CD4-positive, alpha-beta T cell treated with Interleukin-12 subunit alpha and Interleukin-12 subunit beta, for 1 hour (primary cell): ENCODE results near the gene ERF.

Experiments
- DNase-seq: peaks from one replicate; pipeline ENCODE4 v3.0.0-alpha.2; 2020

Gene ERF

GRCh38 chr19:42252365-42253244, 2.3 kb downstream of the ERF start:
- peak; percentile 31 for DNase-seq

GRCh38 chr19:42251572-42252358, 3.2 kb downstream of the ERF start:
- DNase-seq, result no peak

DNA sequence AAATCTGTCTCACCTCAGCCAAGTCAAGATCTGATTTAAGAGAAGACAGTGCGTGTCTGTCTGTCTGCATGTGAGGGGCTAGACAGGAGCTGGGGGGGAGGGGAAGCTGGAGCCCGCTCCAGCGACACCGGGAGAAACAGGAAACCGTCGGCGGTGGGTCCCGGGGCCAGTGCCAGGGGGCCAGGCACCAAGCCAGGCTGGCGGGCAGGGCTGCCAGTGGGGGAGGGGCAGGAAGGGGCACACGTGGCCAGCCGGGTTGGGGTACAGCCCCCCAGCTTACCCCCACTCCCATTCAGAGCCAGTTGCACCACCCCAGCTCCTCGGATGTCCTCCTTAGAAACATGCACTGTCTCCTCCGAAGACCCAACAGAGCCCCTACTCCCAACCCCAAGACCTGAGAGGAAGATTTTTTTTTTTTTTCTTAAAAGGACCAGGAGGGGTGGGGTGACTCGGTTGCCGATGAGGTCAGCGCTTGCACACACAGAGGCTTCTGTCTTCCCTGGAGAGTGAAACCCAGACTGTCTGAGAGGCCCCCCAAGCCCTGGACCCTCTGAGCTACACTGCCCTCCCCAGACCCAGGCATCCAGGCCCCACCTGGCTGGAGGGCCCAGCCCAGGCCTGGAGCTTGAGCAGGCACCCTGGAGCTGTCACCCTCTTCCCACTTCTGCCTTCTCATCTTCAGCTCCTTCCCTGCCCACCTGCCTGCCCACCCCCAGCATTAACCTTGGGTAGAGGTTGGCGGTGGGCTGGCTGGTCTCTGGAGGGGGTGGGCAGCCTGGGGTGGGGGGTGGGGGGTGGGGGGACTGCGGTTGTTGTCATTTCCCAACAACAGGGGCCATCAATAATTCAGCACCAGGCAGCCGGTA, 4.0 kb downstream of the ERF start:
- DNase-seq, result peak; percentile 28

DNA sequence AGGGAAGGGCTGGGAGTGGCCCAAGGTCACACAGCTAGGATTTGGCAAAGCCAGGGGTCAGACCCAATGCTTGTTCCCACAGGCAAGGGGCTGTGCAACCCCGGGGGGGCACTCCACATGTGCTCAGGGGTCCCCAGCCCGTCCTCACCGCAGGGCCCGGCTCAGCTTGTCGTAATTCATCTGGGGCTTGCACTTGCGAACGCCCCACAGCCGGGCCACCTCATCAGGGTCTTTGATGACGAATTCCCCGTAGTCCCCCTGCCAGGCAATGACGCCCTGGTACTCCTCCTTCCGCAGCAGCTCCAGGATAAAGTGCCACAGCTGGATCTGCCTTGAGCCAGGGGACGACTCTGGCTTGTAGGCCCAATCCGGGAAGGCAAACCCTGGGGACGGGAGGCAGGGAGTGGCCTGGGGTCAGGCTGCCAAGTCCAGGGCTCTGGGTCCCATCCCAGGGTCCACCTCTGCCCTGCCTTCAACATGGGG, 4.7 kb downstream of the ERF start:
- peak; percentile 19 for DNase-seq

DNA sequence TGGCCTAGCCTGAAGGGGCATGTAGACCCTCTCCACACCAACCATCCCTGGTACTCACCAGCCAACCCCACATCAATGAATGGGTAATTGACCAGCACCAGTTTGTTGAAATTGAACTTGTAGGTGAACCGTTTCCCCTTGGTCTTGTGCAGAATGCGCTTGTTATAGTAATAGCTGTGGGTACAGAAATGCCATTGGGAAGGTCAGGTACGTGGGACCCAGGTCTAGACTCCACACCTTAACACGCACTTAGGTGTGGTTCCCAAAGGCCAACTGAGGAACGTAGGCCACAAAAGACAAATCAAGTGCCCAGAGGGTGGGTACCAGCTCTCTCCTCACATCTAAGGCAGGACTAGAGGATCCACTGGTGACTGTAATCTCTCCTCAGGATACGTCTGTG, 5.2 kb downstream of the ERF start:
- DNase-seq, result peak; percentile 18

DNA sequence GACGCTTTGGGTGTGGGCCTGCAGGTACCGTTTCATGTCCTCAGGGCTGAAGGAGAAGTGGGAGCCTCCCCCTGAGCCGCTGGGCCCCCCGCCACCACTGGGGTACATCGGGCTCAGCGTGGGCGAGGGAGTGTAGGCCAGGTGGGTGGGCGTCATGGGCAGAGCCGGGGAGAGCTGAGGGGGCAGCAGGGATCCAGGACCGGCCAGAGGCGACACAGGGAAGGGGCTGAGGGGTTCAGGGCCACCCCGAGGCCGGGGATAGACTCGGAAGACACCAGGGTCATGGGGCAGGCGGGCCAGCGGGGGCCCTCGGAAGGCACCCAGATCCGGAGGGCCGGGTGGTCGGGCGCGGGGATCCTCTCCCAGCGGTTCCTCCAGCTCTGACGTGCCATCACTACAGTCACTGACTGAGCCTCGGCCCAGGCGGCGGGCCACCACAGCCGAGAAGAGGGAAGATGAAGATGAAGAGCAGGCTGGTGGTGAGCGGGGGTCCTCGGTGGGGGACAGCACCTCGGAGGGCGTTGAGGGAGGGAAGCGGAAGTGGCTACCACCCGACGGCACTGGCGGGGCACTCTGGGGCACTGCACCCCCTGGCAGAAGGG, 5.7 kb downstream of the ERF start:
- DNase-seq, result peak; percentile 32

DNA sequence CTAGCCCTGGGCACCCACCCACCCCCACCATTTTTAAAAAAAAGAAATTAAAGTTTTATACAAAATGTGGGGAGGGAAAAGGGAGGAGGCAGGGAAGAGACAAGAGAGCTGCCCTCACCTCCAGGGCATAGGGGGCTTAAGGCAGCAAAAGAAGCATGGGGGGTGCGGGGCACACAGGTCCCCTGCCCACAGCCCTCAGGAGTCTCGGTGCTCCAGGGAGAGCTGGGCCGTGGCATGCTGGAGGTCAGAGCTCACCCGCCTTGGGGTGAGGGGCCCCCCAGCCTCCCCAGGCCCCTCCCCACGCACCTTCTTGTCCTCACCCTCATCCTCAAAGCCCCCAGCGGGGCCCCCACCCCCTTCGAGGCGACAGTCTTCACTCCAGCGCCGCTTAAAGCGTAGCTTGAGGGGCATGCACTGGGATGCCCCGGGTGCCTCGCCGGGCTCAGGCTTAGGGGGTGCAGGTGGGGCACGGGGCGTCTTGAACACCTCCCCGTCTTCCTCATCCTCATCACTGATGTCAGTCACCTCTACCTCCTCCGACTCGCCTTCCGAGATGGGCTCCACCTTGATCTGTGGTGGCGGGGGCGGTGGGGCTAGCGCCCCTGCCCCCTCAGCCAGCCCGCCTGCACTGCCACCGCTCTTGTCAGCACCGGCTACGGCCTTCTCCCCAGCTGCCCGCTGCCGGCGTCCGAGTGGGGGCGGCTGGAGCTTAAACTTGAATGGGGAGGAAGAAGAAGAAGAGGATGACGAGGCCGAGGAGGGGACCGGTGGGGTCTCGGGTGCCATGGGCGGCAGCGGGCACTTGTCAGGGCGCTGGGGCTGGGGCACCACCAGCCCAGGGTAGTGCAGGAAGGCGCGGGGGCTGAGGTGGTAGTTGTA, 6.4 kb downstream of the ERF start:
- peak; percentile 36 for DNase-seq

DNA sequence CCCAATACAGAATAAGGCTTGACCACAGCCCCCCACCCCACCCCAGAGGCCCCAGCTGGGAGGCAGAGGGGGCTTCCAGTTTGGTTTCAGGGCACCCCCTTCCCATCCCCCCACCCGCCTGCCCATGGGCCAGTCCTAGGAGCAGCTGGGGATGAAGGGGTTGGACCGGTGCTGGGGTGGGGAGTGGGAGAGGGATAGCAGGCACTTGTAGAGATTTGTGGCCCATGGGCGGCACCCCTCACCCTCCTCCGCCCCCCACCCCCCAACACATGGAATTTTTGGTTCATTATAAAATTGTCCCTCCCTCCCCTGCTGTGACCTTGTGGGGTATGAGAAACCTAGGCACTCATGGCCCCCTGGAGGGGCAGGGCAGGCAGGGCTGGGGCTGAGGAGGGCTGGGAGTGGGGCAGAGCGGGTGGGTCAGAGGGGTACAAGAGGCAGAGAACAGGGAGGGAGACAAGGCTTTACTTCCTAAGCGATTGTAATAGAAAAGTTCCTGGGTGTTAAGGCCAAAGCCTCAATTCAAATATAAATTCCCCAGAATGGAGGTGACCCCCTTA, 7.2 kb downstream of the ERF start:
- DNase-seq, result peak; percentile 36

GRCh38 chr19:42246922-42247639, 7.8 kb downstream of the ERF start:
- peak; percentile 49 for DNase-seq

DNA sequence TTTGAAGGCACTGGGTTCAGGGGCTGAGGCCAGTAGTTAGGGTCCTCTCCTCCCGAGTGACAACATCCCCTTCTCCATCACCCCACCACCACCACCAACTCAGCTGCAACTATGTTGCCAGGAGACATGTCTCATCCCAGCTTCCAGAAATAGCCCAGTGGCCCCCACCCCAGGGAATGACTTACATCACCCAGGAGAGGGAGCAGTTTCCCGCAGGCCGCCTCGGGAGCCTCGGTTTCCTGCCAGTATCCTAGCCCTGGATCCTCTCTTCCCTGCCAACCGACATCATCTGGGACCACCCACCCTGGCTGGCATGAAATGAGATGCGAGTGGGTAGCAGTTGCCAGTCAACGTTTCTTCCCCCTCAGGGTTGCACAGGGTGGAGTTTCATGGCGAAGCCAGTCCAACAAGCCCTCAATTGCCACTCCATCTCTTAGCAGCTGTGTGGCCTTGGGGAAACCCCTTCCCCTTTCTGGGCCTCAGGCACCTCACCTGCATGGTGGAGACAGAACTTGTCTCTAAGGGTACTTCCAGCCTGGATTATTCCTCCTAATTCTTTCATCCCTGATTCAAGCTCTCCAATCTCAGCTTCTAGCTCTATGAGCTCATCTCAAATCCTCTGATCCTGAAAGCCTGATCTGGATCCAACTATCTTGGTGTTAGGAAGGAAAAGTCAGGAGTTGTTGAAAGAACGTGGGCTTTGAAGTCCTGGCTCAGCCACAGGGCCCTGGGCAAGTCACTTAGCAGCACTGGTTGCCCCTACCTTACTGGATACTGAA, 8.6 kb downstream of the ERF start:
- DNase-seq, result peak; percentile 60

- no peak for DNase-seq
Measured at GRCh38 chr19:42245231-42245630, 9.7 kb downstream of the ERF start.

- peak; percentile 94 for DNase-seq
Measured at GRCh38 chr19:42244347-42245220, 10.3 kb downstream of the ERF start.

GRCh38 chr19:42242512-42243409, 12.2 kb downstream of the ERF start, which contains the start of gene GSK3A:
GSK3A (minus strand) TSS chr19:42242602; CDS start chr19:42242465, 137 bp downstream.
- DNase-seq, result peak; percentile 97

DNA sequence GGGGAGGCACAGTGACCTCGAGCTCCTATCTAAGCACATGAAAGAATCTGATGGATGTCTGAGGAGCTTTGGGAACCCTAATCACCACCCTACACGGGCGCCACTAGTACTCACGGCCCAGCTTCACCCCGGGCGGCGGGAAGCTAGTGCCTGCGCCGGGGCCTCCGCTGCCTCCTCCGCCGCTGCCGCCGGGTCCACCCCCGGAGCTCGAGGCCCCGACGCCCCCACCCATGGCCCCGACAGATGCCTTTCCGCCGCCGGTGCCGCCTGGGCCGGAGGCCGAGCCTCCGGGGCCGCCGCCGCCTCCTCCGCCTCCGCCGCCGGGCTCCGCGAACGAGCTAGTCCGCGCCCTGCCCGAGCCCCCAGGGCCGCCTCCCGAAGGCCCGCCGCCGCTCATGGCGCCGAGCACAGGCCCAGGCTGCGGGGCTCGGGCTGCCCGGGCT, 12.8 kb downstream of the ERF start:
- DNase-seq, result no peak

- no peak for DNase-seq
Measured at GRCh38 chr19:42241279-42241678, 13.6 kb downstream of the ERF start.

DNA sequence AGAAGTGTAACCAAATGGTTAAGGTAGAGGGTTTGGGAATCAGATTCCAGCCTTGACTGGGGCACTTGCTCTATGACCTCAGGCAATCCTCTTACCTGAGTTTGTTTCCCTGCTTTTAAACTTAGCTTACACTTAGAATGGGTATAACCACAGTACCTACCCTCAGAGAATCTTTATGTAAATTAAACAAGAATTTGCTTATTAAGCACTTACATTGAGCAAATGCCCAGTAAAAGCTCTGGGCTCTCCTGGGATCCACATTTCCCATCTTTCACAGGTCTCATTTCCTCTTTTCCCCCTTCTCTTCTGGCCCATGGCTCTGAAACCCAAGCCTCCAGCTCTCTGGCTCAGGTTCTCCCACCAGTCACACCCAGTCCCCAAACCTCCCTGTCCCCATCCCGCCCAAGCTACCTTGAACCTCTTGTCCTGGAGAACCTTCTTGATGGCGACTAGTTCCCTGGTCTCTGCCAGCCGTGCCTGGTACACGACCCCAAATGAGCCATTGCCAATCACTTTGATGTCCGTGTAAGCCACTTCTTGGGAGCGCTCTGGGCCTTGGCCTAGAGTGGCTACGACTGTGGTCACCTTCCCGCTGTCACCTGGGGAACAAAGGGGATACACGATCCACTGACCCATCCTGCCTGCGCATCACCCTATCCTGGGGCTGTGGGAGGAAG, 15.2 kb downstream of the ERF start:
- DNase-seq, result no peak

DNA sequence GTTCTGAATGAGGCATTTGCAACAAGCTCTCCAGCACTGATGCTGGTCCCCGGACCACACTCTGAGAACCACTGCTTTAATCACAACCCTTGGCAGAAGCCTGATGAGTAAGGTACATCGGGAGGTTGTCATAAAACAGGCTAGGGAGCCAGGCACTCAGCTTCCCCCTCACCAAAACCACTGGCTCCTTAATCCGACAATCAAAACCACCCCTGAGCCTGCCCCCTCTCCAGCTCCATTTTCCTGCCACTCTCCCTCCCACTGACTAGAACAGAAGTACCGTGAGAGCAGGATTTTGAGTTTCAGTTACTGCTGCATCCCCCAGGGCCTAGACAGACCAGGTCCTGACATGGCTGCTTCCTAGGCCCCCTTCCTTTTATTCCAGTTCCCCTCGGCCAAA, 19.7 kb downstream of the ERF start:
- DNase-seq, result no peak
